ENCODE data around the gene IL4I1. TPM values are rescaled to one million over a fixed set of nuclear protein-coding genes. Genes with fewer than 3 reads are reported as not detected.

Gene IL4I1
- total RNA-seq, 1 experiment from 2014 or later, result 0.34 TPM

DNA sequence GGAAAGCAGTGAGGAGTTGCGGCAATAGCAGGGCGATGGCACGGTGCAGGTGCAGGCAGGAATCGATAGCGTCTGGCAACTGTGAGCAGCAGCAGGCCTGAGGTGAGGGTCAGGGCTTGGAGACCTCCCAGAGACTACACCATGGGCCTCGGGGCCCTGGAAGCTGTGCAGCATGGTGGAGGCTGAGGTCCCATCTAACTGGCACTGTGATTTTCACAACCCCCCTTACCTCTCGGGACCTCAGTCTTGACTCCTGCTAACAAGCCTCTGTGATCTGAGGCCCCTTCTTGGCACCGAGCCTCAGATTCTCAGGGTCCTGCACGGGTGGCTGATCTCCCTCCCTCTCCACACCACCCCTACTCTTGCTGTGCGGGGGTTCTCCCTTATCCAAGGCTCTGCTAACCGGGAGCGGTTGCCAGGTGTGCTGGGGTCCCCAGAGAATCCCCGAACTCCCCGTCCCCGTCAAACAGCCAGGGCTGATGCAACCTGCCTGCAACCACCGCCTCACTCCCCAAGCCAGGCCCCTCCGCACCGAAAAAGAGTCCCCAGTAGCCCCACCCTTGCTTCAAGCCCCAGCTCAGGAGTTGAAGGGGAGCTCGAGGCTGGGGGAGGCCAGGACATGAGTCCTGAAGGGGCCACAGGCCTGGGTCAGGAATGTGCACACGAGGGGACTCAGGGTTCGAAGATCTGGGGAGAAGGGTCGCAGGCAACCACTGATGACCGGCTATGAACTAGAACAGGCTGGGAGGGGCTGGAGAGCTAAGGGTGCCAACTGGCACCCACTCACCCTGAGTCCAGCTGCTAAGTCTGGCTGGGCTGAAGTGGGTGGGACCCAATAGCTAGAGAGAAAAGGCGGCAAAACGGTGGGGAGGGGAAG is 27.6 kb upstream of the IL4I1 start:
- no peak for DNase-seq (ENCODE audit: low read depth)

DNA sequence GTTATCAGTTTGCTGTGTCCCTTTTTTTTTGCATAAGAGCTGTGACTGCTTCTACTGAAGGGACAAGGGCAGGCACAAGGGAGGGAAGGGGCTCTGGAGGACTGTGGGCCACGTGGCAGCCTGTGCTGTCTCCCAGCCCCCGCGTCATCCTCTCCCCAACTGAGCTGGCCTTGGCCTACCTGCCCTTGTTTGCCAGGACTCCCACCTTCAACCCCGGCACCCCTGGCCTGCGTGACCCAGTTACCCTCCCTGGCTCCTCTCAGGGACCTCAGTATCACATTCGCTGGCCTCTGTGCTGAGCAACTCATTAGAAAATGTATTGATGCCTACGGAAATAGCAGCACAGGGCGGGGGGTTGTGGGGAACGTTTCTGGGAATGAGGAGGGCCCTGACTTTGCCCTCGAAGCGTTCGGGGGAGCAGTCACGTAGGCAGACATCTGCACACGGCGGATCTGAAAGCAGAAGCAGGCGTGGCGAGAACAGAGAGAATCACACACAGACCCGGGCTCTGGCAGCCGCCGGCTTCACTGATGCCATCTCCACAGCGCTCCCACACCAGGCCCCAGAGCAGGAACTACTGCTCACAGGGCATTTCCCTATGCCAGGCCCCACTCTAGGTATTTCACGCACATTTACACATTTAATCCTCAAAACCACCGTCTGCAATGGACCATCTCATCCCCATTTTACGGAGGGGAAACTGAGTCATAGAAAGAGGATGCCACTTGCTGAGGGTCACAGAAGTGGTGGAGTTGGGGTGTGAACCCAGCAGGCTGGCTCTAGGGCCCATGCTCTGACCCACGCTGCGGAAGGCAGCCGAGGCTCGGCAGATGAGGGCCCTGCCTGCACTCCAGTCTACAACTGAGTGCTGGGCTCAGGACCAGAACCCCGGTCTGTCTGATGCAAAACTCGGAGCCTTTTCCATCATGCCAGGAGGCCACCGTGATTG is 26.6 kb upstream of the IL4I1 start:
- no peak for DNase-seq (ENCODE audit: low read depth)

DNA sequence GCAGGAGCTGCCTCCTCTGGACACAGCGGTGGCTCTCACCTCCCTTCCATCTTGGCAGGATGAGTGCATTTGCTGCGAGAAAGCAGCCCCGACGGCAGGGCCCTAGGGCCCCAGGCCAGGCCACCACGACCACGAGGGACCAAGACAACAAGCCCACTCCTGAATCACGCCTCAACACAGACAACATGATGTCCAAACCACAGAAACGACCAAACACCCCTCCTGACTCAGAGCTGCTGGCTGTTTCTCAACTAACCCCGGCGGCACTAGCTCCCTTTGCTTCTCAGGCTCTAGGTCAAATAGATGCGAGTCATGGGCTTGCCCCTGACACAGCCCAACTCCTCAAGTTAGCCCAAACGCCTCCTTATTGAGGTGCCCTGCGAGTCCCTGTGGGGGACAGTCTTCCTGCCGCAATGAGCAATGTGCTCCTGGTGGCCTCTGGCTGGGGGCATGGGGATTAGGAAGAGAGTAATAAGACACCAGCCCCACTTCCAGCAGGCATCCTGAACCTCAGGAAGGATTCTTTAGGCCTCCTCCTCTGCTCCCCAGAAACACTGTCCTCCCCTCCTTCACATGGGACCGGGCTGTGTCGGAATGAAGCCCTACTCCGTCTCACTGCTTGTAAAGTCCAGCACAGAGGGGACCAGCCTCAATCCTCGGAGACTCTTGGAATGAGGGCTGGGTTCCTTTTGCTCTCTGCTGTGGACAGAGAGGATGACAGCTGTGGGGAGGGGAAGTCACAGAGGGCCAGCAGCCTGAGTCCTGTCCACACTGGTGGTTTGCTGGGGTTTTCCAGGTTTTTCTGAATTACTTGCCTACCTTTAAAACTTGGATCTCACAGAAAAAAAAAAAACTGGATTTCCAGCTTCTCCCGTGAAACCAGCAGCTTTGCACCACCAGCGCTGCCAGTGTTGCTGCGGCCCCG is 25.4 kb upstream of the IL4I1 start:
- peak; percentile 78 for DNase-seq (ENCODE audit: low read depth)

DNA sequence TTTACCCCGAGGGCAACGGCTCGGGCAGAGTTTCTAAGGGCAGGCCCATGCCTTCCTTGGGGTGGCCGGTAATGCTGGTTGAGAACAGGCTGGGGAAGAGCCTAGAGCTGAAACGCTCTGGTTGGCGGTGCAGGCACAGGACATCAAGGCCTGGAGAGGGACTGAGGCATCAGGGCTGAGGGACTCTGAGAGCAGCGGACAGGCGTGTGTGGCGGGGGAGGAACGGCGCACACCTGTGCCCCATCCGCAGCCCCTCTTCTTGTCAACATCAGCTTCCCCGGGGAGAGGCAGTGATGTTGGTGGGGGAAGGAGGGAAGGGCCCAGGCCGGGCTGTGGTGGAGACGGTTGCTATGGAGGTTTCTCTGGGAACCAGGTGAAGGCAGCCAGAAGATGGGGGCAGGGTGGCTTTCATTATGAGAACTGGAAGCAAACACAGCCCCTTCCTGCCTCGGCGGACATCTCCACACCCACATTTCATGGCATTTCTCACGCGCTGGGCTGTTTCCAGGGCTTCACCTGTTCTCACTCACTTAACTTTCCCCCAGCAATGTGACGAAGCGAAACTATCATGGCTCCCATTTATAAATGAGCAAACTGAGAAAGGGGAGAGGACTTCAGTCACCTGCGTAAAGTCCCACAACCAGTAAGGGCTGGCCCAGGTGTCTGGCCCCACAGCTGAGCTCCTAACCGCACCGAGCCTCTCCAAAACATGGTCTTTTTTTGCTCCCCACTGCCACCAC is 24.1 kb upstream of the IL4I1 start:
- no peak for DNase-seq (ENCODE audit: low read depth)

DNA sequence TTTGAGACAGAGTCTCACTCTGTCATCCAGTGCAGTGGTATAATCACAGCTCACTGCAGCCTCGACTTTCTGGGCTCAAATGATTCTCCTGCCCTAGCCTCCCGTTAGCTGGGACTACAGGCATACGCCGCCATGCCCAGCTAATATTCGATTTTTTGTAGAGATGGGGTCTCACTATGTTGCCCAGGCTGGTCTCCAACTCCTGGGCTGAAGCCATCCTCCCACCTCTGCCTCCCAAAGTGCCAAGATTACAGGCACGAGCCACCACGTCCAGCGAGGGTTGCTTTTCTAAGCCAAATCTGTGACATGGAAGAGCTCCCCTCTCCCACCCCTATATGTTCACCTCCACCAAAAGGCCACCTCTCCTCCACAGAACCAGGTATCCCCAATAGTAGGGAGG is 21.4 kb upstream of the IL4I1 start:
- DNase-seq (ENCODE audit: low read depth), result no peak

DNA sequence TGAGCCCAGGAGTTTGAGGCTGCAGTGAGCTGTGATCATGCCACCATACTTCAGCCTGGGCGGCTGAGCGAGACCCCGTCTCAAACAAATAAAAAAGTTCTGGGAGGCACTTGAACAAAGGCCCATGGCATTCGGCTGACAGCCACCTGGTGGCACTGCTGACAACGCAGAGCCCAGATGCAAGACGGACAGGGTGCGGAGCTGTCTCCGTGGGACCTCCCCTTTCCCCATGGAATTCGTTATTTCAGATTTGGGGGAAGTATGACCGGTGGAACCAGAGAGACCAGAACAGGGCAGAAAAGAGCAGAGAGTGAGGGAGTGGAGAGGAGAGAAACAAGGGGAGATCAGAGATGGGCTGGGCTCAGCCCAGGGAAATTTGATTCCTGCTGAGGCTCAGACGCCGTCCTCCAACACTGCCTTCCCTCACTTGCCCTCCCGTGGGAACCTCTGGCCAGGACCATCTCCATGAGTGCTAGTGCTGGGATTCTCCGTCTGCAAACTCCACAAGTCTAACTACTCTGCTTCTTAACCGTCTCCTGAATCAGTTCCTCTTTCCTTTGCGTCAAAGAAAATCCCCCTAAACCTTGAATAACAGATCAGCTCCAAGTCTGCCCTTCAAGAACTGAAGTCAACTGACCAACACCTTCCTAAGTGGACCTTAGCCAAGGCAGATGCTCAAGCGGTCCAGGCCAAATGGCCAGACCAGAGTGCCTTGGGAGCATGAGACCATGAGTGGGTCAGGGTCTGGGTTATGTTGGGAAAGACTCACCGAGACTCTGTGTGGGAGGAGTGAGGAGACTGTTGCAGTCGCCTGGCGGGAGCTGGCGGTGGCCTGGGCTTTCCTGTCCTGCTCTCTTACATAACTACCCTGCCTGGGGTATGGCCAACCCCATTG is 20.4 kb upstream of the IL4I1 start:
- no peak for DNase-seq (ENCODE audit: low read depth)

DNA sequence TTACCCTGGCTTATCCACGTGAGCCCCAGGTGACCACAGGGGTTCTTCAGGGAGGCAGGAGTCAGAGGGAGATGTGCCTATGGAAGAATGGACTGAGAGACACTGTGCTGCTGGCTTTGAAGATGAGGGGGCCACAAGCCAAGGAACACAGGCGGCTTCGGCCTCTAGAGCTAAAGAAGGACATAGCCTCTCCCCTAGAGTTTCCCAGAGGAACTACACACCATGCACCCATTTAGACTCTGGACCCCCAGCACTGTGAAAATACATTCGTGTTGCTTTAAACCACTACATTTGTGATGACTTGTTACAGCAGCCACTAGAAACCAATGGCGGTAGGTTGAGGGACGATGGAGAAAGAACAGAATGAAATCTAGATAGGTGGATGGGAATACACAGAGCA is 18.6 kb upstream of the IL4I1 start:
- no peak for DNase-seq (ENCODE audit: low read depth)

DNA sequence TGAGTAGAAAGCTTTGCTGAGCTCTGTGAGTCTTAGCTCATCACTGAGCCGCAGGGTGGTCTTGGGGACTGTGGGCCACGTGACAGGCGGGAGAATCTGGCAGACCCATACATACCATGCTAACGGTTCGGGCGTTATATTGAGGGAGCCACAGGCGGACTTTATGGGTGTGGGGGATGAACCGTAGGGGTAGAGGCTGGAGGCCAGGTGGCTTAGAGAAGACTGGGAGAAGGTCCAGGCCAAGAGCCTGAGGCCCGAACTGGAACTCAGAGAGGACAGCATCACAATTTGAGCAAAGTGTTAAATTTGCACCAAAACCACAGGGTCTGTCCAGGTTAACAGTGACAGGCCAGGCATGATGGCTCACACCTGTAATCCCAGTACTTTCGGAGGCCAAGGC is 17.0 kb upstream of the IL4I1 start:
- DNase-seq (ENCODE audit: low read depth), result no peak

DNA sequence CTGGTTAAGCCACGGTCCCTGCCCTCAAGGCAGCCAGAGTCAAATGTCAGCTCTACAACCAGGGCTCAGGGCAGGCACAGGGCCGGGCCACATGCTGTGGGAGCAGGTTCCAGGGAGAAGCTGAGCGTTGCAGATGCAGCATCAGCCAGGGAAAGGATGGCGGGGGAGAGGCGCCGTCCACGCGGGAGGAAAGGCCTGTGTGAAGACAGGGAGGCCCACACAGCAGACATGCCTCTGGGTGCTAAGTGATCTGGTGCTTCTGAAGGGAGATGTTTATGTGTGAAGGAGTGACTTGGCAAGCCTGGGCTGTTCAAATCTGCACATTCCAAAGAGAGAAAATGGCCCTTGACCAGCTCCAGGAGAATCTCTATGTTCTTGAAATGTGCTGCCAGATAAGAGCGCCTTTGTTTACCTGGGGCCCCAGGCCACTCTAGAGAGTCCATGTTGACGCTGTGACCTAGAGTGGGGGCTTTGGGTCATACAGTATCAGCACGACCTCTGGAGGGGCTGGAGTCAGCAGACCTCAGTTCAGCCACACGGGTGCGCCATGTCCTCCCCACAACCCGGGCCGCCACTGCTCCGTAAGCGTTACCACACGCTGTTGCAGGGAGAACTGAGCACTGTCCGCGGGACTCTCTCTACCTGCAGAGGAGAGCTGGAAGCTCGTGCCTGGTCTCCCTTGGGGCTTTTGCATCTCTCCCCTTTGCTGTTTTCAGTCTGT is 16.4 kb upstream of the IL4I1 start:
- no peak for DNase-seq (ENCODE audit: low read depth)

DNA sequence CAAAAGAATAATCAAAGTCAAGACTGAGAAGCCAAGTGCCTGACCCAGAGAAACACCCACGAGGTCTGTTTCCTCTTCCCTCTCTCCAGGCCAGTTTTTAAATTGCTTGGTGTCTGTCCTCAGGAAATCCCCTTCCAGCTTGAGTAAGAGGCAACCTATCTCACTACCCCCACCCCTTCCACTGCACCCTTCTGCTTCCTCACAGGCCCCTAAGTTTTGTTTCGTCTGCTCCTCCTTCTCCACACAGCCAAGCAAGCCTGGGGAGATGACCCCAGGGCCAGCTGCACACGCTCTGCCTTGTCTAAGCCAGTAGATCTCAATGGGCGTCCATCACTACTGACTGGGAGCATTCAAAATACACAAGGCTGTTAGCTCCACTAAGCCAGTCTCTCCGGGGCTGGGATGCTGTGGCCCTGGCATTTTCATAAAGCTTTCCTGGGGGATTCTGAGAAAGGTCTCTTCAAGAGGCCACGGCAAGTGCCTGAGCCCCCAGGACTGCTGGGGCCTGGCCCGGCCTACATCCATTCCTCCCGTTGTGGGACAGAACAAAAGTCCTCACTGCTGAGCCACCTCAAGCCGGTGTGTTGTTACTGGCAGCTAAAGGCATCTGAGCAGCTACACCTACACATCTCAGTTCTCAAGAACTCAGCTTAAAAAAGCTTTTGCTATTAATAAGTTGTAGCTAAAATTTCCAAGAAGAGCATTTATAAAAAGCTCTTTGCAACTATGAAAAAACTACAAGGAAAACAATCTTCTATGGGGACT is 14.9 kb upstream of the IL4I1 start:
- DNase-seq (ENCODE audit: low read depth), result no peak

DNA sequence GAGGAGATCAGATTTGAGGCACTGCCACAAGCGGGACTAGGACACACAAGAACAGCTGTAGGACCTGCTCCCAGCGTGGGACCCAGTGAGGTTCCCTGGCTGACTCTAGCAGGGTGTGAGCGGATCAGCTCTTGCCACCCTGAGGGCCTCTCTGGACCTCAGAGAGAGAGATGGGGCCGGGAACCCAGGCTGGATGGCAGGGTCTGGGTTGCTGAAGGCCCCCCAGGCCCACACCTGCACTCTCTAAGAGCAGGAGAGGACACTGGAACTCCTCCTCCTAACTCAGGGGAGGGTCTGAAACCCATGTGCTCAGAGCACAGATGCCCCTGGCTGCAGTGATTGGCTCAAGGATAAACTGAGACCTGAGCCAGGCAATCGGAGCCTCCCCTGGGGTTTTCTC is 13.5 kb upstream of the IL4I1 start:
- DNase-seq (ENCODE audit: low read depth), result no peak

DNA sequence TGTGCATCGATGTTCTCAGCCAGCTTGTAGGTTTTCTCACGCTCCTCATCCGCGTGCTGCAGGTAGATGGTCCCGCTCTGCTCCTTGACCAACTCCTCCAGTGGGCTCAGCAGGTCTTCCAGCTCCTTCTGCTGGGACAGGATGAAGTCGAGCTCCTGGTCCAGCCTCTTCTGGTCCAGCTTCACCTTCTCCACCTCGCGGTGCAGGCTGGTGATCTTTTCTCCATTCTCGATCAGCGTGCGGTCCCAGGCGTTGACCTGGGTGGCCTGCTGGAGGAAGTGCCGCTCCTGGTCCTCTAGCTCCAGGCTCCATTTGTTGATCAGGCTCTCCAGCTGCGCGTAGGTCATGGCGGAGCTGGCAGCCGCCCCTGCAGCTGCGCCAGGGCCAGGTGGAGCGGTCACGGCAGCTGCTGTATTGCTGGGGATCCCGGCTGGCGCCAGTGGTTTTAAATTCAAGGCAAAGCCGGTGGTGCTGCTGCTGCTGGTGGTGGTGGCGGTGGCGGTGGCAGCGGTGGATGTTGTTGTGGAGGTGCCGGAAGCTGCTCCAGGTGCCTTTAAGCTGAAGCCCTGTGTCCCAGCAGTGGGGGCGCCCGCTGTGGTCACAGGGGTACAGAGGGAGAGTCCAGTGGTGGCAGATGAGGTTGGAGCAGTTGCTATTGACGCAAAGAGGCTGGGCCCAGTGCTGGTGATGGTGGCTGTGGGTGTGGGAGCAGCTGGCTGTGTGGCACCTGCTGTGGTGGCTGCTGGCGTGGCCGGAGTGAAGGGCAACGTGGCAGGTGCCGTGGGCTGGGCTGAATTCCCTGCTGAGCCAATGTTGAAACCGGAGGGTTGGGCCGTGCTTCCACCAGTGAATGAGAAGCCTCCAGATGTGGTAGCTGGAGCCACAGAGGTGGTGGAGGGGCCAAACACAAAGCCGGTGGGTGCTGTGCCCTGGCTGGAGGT is 12.1 kb upstream of the IL4I1 start:
- no peak for DNase-seq (ENCODE audit: low read depth)

DNA sequence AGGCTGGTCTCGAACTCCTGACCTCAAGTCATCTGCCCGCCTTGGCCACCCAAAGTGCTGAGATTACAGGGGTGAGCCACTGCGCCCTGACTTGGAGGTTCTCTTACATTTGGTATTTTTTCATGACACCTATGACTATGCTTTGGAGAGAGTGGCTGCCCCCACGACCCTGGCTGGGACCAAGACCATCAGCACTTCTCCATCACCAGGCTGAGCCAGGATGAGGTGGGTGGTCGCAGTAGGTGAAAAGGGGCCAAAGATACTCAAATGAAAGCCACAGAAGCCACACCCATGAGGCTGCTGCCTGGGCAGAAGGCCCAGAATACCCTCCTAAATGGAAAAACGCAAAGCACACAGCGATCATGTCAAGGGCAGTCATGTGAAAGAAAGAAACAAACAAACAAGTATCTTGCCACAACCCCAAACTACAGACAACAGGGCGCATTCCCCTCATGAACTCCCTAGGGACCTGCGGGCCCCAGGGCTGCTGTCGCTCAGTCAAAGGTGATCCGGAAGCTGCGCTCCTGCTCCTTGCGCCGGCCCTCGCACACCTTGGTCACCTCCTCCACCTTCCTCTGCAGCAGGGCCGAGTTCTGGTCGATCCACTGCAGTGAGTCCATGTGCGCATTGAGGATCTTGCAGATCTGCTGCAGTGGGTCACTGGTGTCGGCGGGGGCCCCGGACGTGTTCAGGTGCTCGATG is 11.2 kb upstream of the IL4I1 start:
- DNase-seq (ENCODE audit: low read depth), result no peak

DNA sequence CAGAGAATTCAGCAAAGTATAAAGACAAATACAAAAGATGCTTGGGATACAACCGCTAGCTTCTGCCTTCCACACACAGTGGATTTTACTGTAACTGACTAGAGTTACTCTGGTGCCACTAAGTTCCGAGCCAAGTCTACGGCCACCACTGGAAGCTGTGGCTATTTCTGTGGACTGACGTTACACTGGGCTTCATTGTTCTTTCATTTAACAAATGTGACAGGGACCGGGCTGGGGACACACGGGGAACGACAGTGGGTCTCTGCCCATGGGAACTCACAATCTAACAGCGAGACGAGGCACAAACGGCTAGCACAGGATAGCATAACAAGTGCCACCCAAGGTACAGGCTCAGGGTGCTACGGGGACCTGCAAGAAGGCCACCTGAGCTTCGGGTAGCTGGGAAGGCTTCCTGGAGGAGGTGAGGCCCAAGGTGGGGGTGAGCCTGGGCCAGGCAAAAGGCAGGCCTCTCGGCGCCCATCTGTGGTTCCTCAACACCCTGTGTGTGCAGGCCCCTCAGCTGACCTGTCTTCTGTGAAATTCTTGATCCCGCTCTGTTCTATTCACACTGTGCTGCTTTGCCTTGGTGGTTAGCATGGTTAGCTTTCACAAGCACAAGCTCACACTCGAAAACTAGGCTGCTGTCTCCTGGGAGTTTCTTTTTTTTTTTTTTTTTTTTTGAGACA is 10.3 kb upstream of the IL4I1 start:
- DNase-seq (ENCODE audit: low read depth), result no peak

DNA sequence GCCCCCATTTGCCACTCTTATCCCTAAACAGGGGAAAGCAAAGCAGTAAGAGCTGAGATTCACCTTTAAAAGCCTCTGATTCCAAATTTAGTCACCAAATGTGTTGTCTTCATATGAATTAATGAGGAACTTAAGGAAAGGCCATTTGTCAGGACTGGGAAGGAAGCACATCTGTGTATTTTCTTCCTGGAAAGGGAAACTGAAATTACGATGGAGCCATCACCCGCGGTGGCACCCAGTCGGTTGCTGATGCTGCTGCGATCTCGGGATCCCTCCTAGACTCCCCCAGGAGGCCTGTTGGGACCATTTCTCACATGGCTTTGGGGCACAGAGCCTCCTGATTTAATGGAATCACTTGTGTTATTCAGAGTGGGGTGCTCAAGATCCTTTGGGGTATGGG is 7.4 kb upstream of the IL4I1 start:
- DNase-seq (ENCODE audit: low read depth), result no peak
